ENCODE results near the gene GLYATL3.
"Not testable (repeated sequence)": the region's sequence is repeated elsewhere in the genome, so short reads cannot be mapped to it uniquely, and the experiment has no call there.

Gene GLYATL3

DNA sequence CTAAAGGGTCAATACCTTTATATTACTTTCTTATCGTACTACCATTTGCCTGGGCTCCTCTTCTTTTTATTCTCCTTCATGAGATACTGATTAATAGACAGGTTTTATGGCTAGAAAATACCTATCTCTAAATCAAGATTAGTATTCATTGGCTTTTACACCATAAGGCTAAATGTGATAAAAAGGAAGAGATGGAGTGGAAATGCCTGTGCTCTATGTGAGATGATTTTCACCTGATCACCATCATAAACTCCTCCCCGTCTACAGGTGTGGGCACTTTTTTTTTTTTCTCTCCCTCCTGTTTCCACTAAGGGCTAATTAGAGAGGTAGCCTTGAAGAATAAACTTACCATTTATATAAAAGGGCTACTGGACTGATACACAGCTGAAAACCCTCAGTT lies at the start of gene GLYATL3:
Gene GLYATL3, plus strand, starts transcription at position 301 of the 400 bp plus-strand sequence. CDS start 12,068 bp downstream, outside the sequence.
- DNase-seq (ENCODE audit: low read depth in 2 of 2), result no peak

DNA sequence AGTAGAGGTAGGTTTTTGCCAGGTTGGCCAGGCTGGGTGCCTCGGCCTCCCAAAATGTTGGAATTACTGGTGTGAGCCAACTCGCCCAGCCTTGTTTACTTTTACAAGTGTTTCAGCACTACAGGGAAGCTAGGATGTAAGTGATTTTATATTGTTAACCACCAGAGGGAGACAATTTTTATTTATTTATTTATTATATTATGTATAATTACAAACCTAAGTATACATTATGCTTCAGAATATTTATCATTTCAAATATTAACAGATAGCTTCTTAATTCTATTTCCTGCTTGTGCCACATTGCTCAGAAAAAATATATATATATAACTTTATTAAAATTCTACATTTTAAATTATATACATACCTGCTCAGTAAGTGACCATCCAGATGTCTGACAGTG lies 46.5 kb upstream of the GLYATL3 start:
- no peak for DNase-seq (ENCODE audit: low read depth in 2 of 2)

DNA sequence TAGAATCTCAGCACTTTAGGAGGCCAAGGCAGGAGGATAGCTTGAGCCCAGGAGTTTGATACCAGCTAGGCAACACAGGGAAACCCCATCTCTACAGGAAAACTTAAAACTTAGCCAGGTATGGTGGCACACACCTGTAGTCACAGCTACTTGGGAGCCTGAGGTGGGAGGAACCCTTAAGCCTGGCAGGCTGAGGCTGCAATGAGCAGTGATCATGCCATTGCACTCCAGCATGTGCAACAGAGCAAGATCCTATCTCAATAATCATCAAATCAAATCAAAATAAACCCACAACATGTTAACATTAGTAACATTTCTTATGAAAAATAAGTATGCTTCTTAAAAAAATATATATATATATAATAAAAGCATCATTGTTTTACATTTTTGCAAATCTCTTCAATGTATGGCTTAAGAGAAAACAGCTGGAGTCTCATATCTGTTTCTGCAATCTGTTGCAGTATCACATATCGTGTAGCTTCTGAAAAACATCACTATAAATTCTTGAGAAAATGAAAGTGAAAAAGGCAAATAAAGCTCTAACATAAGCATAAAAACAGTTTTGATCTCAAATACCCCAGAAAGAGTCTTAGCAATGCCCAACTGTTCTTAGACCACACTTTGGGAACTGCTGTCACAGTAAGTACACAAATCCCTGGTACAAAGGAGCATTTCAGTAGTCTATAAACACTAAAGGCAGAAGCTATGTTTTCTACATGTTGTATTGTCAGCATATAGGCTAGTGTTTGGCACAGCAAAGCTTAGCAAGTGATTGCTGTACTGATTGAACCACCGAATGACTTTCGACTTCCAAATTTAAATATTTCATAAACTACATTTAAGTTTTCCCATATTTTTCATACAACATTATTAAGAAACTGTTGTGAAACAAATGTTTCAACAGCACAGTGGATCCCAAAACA lies 44.7 kb upstream of the GLYATL3 start:
- no peak for DNase-seq (ENCODE audit: low read depth in 2 of 2)

DNA sequence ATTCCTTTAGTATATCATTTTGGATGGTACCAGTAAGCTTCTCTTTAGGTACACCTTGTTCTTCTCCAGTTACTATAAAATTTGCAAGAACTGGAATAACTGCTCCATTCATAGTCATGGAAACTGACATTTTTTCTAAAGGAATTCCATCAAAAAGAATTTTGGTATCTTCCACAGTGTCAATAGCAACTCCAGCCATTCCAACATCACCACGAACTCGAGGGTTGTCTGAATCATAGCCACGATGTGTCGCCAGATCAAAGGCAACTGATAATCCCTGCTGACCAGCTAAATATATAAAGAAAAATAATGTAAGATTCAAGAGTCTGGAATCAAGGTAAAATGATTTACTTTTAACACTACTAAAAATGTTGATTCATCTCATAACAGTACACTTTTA lies 42.0 kb upstream of the GLYATL3 start:
- no peak for DNase-seq (ENCODE audit: low read depth in 2 of 2)

- no peak for DNase-seq (ENCODE audit: low read depth in 2 of 2)
These were observed 37.7 kb upstream of the GLYATL3 start for GRCh38 chr6:49462071-49462470.

GRCh38 chr6:49462599-49462926 lies 37.2 kb upstream of the GLYATL3 start:
- no peak for DNase-seq (ENCODE audit: low read depth in 2 of 2)

- DNase-seq (ENCODE audit: low read depth in 2 of 2), result peak; percentile 79 to 80
These were observed 36.7 kb upstream of the GLYATL3 start, which contains the start of the genes CENPQ and MMUT for GRCh38 chr6:49462927-49463611. CENPQ (plus strand) TSS chr6:49463370; CDS start chr6:49470177, 6,807 bp downstream. MMUT (minus strand) TSS chr6:49463253; CDS start chr6:49459466, 3,787 bp downstream.

DNA sequence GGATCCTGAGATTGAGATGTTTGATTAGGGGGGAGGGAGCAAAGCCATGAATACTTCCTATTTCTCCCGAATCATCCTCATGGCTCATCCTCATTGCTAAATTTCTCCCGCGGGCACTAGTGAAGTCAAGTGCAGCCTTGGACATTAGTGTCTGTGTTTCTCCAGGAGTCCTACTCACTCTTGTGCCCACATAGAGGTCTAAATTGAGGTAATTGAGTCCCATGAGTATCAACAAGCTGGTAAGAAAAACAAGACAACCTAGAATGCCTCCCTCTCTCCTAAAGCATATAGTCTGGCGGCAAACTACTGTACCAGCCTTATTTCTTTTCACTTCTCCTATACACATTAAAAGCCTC lies 36.1 kb upstream of the GLYATL3 start:
- DNase-seq (ENCODE audit: low read depth in 2 of 2), result no peak

GRCh38 chr6:49464691-49465090 lies 35.0 kb upstream of the GLYATL3 start:
- no peak for DNase-seq (ENCODE audit: low read depth in 2 of 2)

- DNase-seq (ENCODE audit: low read depth in 2 of 2), result no peak
These were observed 31.7 kb upstream of the GLYATL3 start for GRCh38 chr6:49468042-49468441.

- DNase-seq (ENCODE audit: low read depth in 2 of 2), result not testable (repeated sequence)
These were observed 23.2 kb upstream of the GLYATL3 start for GRCh38 chr6:49476564-49476963.

- DNase-seq (ENCODE audit: low read depth in 2 of 2), result no peak
These were observed 20.3 kb upstream of the GLYATL3 start for GRCh38 chr6:49479308-49479970.

GRCh38 chr6:49481846-49482245 lies 17.9 kb upstream of the GLYATL3 start:
- DNase-seq (ENCODE audit: low read depth in 2 of 2), result not testable (repeated sequence)

DNA sequence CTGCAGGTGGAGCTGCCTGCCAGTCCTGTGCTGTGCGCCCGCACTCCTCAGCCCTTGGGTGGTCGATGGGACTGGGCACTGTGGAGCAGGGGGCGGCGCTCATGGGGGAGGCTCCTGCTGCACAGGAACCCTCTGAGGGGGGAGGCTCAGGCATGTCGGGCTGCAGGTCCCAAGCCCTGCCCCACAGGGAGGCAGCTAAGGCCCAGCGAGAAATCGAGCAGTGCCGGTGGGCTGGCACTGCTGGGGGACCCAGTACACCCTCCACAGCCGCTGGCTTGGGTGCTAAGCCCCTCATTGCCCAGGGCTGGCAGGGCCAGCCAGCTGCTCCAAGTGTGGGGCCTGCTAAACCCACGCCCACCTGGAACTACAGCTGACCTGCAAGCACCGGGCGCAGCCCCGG lies 16.3 kb upstream of the GLYATL3 start:
- DNase-seq (ENCODE audit: low read depth in 2 of 2), result not testable (repeated sequence)

- no peak for DNase-seq (ENCODE audit: low read depth in 2 of 2)
These were observed 9.1 kb upstream of the GLYATL3 start for GRCh38 chr6:49490633-49491032.

DNA sequence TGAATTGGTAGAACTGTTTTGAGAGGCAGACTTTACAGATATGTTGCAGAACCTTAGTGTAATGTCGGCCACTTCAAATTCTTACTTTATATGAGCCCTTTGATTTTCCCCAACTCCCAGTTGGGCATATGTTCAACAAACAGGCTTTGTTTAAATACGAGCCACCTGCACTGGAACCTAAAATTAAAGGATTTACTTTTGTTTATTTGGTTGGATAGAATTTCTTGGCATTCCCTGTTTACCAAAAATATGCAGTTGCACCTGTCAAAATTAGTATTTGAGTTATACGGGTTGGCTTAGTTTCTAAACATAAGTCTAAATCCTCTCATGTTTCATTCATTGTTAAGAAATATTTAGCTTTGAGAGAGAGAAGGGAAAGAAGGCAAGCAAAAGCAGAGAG lies 2.4 kb upstream of the GLYATL3 start:
- DNase-seq (ENCODE audit: low read depth in 2 of 2), result no peak

- no peak for DNase-seq (ENCODE audit: low read depth in 2 of 2)
These were observed 597 bp upstream of the GLYATL3 start for GRCh38 chr6:49499126-49499525.

DNA sequence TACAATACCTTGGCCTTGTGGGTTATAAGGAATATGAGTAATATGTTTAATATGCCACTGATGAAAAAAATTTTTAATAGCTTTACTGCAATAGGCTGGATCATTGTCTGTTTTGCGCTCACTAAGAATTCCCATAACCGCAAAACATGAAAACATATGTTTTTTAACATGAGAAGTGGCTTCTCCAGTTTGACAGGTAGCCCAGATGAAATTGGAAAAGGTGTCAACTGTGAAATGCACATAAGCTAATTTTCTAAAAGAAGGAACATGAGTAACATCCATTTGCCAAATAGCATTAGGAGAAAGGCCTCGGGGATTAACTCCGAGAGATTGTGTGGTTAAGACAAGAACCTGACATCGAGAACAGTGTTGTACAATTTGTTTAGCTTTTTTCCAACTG lies 4.9 kb downstream of the GLYATL3 start:
- DNase-seq (ENCODE audit: low read depth in 2 of 2), result no peak

DNA sequence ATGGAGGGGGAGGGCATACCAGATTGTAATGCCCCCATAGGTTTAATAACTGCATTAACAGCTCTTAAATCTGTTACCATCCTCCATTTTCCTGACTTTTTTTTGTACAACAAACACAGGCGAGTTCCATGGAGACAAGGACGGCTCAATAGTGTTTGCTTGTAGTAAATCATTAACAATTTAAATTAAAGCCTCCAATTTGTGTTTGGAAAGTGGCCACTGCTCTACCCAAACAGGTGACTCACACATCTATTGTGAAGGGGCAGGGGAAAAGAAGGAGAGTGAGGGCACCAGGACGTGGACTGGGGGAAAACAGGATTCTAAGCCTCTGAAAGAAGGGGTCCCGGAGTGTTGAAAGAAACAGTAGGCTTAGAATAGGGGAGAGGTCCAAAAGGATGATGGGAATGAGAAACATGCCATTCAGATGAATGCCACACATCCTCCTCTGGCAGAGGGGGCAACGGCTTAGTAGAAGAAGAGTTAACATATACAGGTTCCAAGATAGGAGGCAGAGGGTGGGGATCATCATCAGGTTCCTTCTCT lies 6.9 kb downstream of the GLYATL3 start:
- no peak for DNase-seq (ENCODE audit: low read depth in 2 of 2)

DNA sequence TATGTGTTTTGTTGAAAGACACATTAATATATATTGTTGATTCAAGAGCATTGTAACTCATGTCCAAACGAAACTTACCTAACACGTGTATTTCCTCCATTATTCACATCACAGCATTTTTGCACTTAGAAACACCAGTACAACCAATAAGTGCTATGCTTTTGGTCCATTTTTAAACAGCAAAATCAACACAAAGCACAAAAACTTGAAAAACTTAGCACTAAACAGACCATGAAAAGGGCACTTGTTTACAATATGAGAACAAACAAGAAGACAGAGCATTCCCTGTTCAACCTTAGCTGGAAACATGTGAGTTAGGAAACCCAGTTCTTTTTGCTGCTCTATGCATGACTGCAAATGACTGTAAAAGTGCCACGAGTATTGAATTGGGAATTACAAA lies 9.6 kb downstream of the GLYATL3 start:
- DNase-seq (ENCODE audit: low read depth in 2 of 2), result no peak

- no peak for DNase-seq (ENCODE audit: low read depth in 2 of 2)
These were observed 13.6 kb downstream of the GLYATL3 start for GRCh38 chr6:49513153-49513989.

Data from activated CD4-positive, alpha-beta T cell treated with anti-CD3 and anti-CD28 coated beads for 24 hours (primary cell).